Activated CD4-positive, alpha-beta T cell treated with anti-CD3 and anti-CD28 coated beads, Interleukin-2, amount 10 ng/mL, durations not matched to agents 24 days and 14 days (primary cell): ENCODE results near the gene CACNA1C. TPM values are rescaled to one million over a fixed set of nuclear protein-coding genes. Genes with fewer than 3 reads are reported as not detected.

Experiments
- DNase-seq: peaks from one replicate; pipeline ENCODE4 v3.0.0; 2022
- H3K27ac Mint-ChIP-seq: one replicate; pipeline ENCODE4 v1.8.0; 2022; ENCODE audit warnings: mild to moderate bottlenecking, mixed read lengths
- H3K27me3 Mint-ChIP-seq: one replicate; pipeline ENCODE4 v1.8.0; 2022; ENCODE audit warnings: mixed read lengths
- H3K36me3 Mint-ChIP-seq: one replicate; pipeline ENCODE4 v1.8.0; 2022; ENCODE audit warnings: low read depth, mild to moderate bottlenecking, mixed read lengths
- H3K4me1 Mint-ChIP-seq: one replicate; pipeline ENCODE4 v1.8.0; 2021; ENCODE audit warnings: mixed read lengths
- H3K4me3 Mint-ChIP-seq: one replicate; pipeline ENCODE4 v1.8.0; 2022; ENCODE audit warnings: mild to moderate bottlenecking, moderate library complexity, mixed read lengths
- H3K9me3 Mint-ChIP-seq: one replicate; pipeline ENCODE4 v1.8.0; 2021; ENCODE audit warnings: mixed read lengths
- intact Hi-C: fragments of 100-400 bp; cut with micrococcal nuclease; formaldehyde crosslinking; loops from one replicate; pipeline ENCODE4 v1.15.1; 2023
- total RNA-seq: library from RNA; stranded (reverse); gene quantifications from 2 replicates; pipeline ENCODE4 v1.2.3, GENCODE V29; 2022

The CACNA1C gene
- total RNA-seq, 1 donor from 2014 or later: 0.07 TPM

DNA sequence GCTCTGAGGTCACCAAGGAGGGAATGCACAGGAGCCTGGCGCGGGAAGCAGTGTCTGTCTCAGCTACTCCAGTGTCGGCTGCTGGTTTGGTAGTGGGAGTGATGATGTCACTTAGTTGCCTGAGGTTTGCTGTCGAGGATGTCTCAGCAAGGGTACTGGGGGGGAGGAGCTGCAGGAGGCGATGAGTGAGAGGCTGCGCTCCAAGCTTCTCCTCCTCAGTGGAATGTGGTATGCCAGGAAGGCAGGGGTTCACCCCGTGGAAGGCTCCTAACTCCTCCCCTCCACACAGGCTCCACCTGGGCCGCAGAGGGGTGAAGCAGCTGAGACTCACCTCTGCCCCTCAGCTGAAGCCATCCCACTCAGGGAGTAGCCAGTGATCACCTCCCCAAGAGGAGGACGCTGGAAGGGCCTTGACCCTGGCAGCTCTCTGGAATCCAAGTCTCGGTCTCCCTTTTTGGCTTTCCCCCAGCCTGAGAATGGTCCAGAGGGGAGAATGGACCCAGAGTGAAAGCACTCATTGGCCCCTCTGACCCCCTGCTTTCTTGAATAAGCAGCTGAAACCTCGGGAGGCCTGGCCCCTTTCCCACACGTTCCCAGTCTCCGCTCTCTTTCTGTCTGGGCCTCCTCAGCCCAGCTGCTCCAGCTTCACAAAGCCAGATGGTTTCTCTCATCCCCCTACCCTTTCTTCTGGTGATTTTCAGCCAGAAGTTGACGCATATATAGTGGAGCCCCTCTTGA lies 563.0 kb downstream of the CACNA1C start:
- Mint-ChIP-seq H3K4me1 (peaks cover 13% of the 10 kb centered on the region), H3K4me3 (no peak overlapping the region), H3K36me3 (no peaks in the 10 kb centered on the region), H3K27ac (no peak overlapping the region), H3K27me3 (peaks cover 32% of the 10 kb centered on the region), H3K9me3 (no peaks in the 10 kb centered on the region)
- intact Hi-C loops: no loop called here
- DNase-seq: no peak

DNA sequence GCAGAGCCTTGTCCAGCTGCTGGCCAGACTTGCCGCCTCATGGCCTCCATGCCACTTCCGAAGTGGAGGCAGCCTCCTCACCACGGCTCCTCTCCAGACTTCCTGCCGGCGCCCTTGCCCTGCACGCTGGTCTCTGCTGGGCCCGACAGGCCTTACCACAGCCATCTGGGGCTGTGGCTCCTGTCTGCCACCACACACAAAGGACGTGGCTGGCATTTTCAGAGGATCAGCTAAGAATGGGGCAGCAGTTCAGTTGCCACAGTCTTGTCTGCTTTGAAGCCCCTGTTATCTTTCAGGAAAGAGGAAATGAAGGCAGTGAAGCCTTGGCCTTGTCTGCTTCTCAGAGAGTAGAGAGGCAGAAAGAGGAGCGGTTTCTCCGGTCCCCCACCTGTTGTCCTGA lies 564.0 kb downstream of the CACNA1C start:
- DNase-seq: no peak
- Mint-ChIP-seq H3K27ac (no peak overlapping the region), H3K36me3 (no peaks in the 10 kb centered on the region), H3K9me3 (no peaks in the 10 kb centered on the region), H3K4me3 (no peak overlapping the region), H3K27me3 (peaks cover 32% of the 10 kb centered on the region), H3K4me1 (peaks cover 13% of the 10 kb centered on the region)
- intact Hi-C loops: no loop called here

DNA sequence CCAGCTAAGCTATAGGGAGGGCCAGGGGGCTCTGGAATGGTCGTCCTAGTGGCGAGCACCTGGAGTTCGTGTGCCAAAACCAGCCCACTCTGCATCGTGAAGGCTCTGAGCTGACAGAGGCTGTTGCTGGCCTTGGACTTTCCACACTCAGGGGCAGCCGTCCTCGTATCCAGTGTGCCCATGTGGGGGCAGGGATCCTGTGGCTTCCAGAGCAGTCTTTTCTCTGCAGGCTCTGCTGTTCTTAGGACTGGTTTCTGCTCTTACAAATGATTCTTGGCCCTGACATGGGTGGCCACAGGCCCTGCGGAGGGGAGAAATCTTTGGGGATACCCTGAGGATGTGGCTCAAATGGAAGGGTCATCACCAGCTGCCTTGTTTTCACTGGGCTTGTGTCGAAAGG lies 564.6 kb downstream of the CACNA1C start:
- no peak overlapping the region for H3K27ac Mint-ChIP-seq
- H3K4me1 Mint-ChIP-seq: peaks cover 11% of the 10 kb centered on the region
- no peaks in the 10 kb centered on the region for H3K9me3 Mint-ChIP-seq
- H3K4me3 Mint-ChIP-seq: no peak overlapping the region
- no peak for DNase-seq
- H3K27me3 Mint-ChIP-seq: peaks cover 34% of the 10 kb centered on the region
- no peaks in the 10 kb centered on the region for H3K36me3 Mint-ChIP-seq
- intact Hi-C loops: no loop called here

DNA sequence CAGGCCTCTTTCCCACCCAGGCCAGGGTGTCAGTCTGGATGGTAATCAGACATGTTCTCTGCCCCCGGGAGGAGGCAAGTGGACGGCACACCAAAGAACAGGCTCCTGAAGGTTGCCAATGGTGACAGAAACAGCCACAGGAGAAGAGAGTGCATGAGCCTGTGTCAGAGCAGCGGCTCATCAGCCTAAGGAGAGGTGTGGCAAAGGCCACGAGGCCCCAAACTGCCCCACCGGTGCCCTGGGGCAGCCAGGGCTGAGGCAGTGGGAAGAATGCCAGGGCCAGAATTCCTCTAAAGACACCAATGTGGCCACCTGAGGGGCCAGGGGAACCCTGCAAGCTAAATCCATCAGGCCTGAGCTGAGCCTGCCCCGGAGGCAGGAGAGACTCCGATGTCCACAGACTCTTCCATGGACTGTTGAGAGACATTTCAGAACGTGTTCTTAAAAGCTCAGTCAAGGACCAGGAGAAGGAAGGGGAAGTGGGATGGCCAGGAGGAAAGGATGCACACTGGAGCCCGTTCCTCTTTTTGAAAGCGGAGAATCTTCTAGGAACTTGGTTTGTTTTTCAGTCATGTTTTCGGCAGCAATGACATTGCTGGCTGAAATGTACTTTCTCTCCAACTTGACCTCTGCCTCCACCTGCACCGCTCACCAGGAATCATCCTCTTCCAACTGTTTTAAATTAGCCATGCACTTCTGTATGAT lies 565.7 kb downstream of the CACNA1C start:
- no peaks in the 10 kb centered on the region for H3K9me3 Mint-ChIP-seq
- no peak overlapping the region for H3K4me3 Mint-ChIP-seq
- no peak overlapping the region for H3K27ac Mint-ChIP-seq
- DNase-seq: no peak
- H3K4me1 Mint-ChIP-seq: peaks cover 8% of the 10 kb centered on the region
- peaks cover 38% of the 10 kb centered on the region for H3K27me3 Mint-ChIP-seq
- intact Hi-C loops: no loop called here
- no peaks in the 10 kb centered on the region for H3K36me3 Mint-ChIP-seq

DNA sequence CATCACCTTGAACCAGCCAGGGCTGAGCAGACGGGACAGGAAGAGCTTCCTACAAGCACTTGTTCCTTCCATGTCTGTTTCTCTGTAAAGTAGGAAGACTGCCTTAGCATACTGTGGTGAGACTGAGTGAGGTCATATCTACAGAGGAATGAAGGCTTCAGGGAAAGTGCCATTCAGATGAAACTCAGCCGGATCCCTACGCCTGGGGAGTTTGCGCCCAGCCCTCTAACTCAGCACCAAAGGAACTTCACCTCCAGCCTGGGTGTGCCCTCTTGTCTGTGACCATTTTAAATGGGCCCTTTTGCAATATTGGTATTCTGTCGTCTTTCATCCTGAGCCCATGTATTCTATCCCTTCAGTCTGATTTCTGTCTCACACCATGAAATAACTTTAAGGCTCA lies 566.3 kb downstream of the CACNA1C start:
- DNase-seq: no peak
- Mint-ChIP-seq H3K27ac (no peak overlapping the region), H3K4me1 (peaks cover 1% of the 10 kb centered on the region), H3K27me3 (peaks cover 42% of the 10 kb centered on the region), H3K9me3 (no peaks in the 10 kb centered on the region), H3K4me3 (no peak overlapping the region), H3K36me3 (no peaks in the 10 kb centered on the region)
- intact Hi-C loops: no loop called here

DNA sequence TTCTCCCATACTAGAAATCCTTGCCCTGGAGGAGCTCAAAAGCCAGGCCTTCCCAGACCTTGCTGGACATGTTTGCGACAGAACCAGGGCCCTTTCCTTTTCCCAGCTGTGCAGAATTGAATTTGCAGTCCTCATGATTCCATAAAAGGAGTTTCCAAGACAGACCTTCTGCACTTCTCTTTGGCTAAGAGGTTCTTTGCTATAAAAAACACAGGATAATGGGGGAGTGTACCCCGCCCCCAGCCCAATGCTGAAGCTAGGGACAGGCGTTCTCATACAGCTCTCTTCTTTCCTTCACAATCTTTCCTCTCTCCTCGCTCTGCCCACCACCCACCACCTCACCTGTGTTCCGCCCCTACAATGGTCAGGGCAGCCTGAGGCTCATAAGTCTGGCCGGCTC lies 569.7 kb downstream of the CACNA1C start:
- DNase-seq: no peak
- H3K9me3 Mint-ChIP-seq: no peaks in the 10 kb centered on the region
- peaks cover 33% of the 10 kb centered on the region for H3K27me3 Mint-ChIP-seq
- H3K36me3 Mint-ChIP-seq: no peaks in the 10 kb centered on the region
- peaks cover 2% of the 10 kb centered on the region for H3K4me1 Mint-ChIP-seq
- H3K4me3 Mint-ChIP-seq: no peak overlapping the region
- H3K27ac Mint-ChIP-seq: no peak overlapping the region
- intact Hi-C loops: no loop called here

DNA sequence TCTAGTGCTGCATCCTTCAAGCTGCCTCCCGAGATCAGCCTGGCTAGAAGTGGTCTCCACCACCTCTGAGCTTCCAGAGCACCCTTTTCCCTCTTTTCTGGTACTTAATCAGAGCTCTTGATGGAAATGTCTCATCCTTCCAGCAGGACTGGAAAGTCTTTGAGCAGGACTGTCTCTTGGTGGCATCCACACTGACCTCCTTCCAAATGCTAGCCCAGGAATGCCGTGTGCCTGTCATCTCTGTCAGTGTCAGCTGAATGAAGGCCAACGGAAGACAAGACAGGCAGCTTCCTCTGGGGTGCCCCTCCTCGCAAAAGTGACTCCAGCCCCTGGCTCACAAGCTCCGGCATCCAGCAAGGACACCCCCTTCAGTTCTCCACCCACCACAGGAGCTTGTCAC lies 570.7 kb downstream of the CACNA1C start:
- intact Hi-C loops: no loop called here
- DNase-seq: no peak
- peaks cover 7% of the 10 kb centered on the region for H3K4me1 Mint-ChIP-seq
- no peak overlapping the region for H3K27ac Mint-ChIP-seq
- no peaks in the 10 kb centered on the region for H3K9me3 Mint-ChIP-seq
- H3K4me3 Mint-ChIP-seq: no peak overlapping the region
- no peaks in the 10 kb centered on the region for H3K36me3 Mint-ChIP-seq
- H3K27me3 Mint-ChIP-seq: peaks cover 38% of the 10 kb centered on the region

DNA sequence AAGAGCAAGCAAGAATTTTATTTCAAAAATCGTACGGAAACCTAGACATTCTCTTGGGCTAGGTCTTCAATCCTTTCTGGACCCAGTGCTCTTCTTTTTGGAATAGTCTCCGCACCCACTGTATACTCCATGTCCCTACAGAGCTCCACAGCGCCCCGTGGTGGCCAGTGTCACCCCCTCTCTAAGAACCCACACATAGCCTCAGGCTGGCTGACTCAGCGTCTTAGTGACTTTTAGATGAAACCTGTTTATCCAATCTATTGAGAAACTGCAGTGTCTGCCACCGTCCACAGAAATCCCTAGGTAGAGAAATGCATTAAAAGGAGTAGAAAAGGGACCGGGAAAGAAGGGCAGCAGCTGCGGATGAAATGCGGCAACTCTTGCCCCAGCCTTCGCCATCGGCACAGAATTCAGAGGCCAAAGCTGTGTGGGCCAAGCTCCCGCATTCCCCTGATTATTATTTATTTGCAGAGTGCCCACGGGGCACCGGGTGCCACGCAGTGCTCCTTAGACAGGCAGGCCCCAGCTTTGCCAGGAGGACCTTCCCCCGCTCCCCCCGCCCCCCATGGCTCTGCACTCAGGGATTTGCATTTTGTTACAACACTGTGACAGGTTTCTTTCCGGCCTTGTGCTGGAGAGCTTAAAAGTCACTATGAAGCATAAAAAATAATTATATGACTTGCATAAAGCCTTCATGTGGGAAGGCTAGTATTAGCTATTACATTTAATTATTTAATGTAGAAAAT lies 571.9 kb downstream of the CACNA1C start:
- Mint-ChIP-seq H3K27me3 (peaks cover 33% of the 10 kb centered on the region), H3K4me3 (no peak overlapping the region), H3K36me3 (no peaks in the 10 kb centered on the region), H3K27ac (no peak overlapping the region), H3K4me1 (peaks cover 7% of the 10 kb centered on the region), H3K9me3 (no peaks in the 10 kb centered on the region)
- no peak for DNase-seq
- intact Hi-C loops: no loop called here

DNA sequence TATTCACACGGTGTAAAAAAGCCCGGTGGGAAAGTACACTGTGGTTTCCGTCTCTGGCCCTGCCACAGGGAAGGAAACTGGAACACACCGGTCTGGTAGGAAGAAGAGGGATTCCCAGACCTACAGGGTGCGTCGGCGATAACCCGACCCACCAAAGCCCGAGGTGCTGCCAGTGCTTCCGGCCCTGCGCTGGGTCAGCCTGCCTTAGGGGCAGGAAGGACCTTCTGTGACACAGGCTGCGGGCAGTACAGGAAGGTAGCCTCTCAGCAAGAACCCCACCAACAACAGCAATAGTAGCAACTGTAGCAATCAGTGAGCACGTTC lies 572.5 kb downstream of the CACNA1C start:
- H3K4me3 Mint-ChIP-seq: no peak overlapping the region
- peaks cover 33% of the 10 kb centered on the region for H3K27me3 Mint-ChIP-seq
- H3K9me3 Mint-ChIP-seq: no peaks in the 10 kb centered on the region
- H3K4me1 Mint-ChIP-seq: peaks cover 7% of the 10 kb centered on the region
- DNase-seq: no peak
- intact Hi-C loops: no loop called here
- no peaks in the 10 kb centered on the region for H3K36me3 Mint-ChIP-seq
- H3K27ac Mint-ChIP-seq: no peak overlapping the region

DNA sequence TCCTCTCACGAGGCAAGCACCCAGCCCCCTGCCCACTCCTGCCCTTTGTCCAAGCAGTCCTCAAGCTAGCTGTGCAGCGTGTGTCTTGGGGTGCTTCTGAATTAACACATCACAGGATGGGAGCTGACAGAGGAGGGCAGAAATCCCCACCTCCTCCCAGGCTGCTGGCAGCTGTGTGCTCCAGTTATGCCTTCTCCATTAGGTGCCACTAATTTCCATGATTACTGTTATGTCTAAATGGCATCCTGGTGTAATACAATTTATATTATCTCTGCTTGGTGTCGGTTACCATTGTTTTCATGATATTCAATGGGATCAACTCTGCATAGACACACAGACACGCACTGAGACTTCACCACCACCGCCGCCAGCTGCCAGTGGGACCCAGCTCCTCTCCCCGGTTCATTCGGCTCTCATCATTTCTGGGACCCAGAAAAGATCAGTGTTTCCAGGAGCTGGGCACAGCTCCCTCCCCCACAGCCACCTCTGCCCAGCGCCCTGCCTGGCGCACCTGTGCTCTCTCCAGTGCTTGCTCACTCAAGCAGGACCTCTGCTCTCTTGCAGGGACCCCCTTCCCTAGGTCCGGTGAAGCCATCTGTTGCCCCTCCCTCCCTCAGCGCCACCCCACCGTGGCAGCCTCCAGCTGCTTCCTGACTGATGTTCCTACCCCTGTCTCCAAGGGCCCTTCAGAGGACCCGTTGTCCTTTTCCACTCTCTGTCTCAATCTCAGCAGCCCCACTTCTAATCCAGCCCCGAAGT lies 574.5 kb downstream of the CACNA1C start:
- peaks cover 27% of the 10 kb centered on the region for H3K27me3 Mint-ChIP-seq
- intact Hi-C loops: no loop called here
- H3K9me3 Mint-ChIP-seq: no peaks in the 10 kb centered on the region
- H3K36me3 Mint-ChIP-seq: no peaks in the 10 kb centered on the region
- DNase-seq: no peak
- H3K4me1 Mint-ChIP-seq: peaks cover 7% of the 10 kb centered on the region
- no peak overlapping the region for H3K4me3 Mint-ChIP-seq
- peak overlapping the region; percentile 20 for H3K27ac Mint-ChIP-seq

DNA sequence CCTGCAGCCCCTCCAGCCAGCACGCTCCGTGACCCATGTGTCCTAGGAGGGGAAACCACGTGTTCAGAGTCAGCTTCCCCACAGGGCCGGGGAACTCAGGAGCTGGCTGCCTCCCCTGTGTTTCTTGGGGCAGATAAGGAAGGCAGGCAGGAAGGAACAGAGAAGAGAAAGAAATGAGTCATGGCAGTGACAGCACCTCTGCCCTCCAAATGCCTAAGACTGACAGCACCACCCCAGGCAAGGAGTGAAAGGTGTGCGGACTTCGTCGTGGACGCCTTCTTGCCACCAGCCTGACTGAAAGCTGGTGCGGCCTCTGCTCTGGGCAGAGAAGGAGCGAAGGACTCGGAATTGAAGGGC lies 575.0 kb downstream of the CACNA1C start:
- peak; percentile 55 for DNase-seq
- Mint-ChIP-seq H3K27ac (peak overlapping the region; percentile 20), H3K4me1 (peaks cover 7% of the 10 kb centered on the region), H3K9me3 (no peaks in the 10 kb centered on the region), H3K27me3 (peaks cover 28% of the 10 kb centered on the region), H3K36me3 (no peaks in the 10 kb centered on the region), H3K4me3 (no peak overlapping the region)
- intact Hi-C loops: no loop called here

DNA sequence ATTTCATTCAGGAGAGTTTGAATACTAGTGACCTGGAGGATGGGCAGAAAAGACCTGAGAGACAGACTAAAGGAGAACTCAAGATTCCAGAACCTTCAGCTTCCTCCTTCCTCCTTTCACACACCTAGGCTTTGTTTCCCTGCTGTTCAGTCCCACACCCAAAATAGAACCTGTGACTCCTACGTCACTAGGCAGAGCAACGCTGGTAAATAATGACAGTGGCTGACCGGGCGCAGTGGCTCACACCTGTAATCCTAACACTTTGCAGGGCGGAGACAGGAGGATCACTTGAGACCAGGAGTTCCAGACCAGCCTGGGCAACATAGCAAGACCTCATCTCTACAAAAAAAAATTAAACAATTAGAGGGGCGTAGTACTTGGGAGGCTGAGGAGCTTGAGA lies 575.6 kb downstream of the CACNA1C start:
- Mint-ChIP-seq H3K4me3 (no peak overlapping the region), H3K36me3 (no peaks in the 10 kb centered on the region), H3K4me1 (peaks cover 7% of the 10 kb centered on the region), H3K9me3 (no peaks in the 10 kb centered on the region), H3K27ac (no peak overlapping the region), H3K27me3 (peaks cover 26% of the 10 kb centered on the region)
- DNase-seq: no peak
- intact Hi-C loops: no loop called here

DNA sequence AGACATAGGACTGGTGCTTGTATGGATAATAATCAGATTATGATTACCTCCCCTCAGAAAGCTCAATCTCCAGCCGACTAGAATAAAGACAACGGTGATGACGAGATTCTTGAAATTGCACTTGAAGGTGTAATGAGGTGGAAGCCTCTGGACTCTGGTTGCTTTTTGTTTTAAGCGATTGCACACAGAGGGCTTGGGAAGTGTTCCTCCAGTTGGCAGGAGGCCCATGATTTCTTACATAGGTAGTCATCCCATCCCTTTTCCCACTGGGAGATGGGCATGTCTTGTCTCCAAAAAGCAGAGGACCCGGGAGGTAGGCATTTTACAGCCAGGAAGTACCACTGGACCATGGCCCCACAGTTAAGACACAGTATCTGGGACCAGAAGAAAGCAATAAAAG lies 576.3 kb downstream of the CACNA1C start:
- Mint-ChIP-seq H3K27me3 (peaks cover 23% of the 10 kb centered on the region), H3K4me3 (no peak overlapping the region), H3K36me3 (no peaks in the 10 kb centered on the region), H3K27ac (no peak overlapping the region), H3K4me1 (peaks cover 7% of the 10 kb centered on the region), H3K9me3 (no peaks in the 10 kb centered on the region)
- no peak for DNase-seq
- intact Hi-C loops: no loop called here
